ENCODE data around the gene GPC6. TPM values are rescaled to one million over a fixed set of nuclear protein-coding genes. Genes with fewer than 3 reads are reported as not detected.

Gene GPC6
- total RNA-seq, 6 donors from 2014 or later = 1.3 to 7.3 (median 3.4) TPM

DNA sequence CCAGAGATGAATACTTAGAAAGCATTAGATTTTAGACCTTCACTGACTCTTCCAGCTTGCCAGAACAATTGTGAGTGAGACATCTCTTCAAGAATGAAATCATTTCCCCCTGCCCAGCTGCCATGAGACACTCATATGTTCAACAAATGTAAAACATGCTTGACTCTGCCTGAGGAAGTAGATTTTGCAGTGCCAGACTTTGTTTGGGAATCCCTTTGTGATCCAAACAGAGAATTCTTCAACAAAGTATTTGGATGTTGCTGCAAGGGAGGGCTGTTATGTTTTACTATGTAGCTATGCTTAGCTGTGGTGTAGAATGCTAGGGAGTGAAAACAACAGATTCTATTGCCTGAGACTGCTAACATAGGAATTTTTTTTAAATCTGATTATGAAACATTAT, 836.5 kb downstream of the GPC6 start:
- H3K9me3 ChIP-seq = no peaks in the 10 kb centered on the region
- H3K36me3 ChIP-seq = no peaks in the 10 kb centered on the region
- no peak overlapping the region for H3K4me3 ChIP-seq
- ATAC-seq (ENCODE audit: low FRiP score in 2 of 2) = no peak
- no peak for DNase-seq
- H3K27me3 ChIP-seq = no peaks in the 10 kb centered on the region
- no peaks in the 10 kb centered on the region for H3K4me1 ChIP-seq
- H3K27ac ChIP-seq = no peak overlapping the region
- TF ChIP-seq POLR2AphosphoS5 (IDR thresholded peaks at IDR 0.05) (no peak), EP300 (IDR thresholded peaks at IDR 0.05) (no peak), POLR2A (IDR thresholded peaks at IDR 0.05) (no peak)
- TF ChIP-seq, protein P1, sequence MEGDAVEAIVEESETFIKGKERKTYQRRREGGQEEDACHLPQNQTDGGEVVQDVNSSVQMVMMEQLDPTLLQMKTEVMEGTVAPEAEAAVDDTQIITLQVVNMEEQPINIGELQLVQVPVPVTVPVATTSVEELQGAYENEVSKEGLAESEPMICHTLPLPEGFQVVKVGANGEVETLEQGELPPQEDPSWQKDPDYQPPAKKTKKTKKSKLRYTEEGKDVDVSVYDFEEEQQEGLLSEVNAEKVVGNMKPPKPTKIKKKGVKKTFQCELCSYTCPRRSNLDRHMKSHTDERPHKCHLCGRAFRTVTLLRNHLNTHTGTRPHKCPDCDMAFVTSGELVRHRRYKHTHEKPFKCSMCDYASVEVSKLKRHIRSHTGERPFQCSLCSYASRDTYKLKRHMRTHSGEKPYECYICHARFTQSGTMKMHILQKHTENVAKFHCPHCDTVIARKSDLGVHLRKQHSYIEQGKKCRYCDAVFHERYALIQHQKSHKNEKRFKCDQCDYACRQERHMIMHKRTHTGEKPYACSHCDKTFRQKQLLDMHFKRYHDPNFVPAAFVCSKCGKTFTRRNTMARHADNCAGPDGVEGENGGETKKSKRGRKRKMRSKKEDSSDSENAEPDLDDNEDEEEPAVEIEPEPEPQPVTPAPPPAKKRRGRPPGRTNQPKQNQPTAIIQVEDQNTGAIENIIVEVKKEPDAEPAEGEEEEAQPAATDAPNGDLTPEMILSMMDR (IDR thresholded peaks at IDR 0.05) = no peak

DNA sequence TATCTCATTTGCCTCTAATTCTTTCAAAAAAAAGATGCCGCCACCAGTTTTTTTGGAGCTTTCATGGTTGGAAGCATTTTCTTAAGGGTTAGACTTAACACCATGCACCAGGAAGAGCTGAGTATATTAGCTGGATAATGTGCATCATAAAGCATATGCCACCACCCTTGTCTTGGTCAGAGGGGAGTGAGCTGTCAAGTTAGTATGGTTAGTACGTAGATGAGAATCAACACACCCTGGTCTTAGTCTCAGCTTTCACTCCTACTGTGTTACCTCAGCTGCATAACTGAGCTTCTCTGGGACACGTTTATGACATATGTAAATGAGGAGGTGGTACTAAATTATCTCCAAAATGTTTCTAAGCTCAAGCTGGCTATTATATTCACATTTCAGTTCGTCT, 837.2 kb downstream of the GPC6 start:
- ATAC-seq (ENCODE audit: low FRiP score in 2 of 2) = no peak
- H3K36me3 ChIP-seq = no peaks in the 10 kb centered on the region
- WGBS, 2 donors = 78 to 90% methylated on average over 4 of the region's 4 CpGs

DNA sequence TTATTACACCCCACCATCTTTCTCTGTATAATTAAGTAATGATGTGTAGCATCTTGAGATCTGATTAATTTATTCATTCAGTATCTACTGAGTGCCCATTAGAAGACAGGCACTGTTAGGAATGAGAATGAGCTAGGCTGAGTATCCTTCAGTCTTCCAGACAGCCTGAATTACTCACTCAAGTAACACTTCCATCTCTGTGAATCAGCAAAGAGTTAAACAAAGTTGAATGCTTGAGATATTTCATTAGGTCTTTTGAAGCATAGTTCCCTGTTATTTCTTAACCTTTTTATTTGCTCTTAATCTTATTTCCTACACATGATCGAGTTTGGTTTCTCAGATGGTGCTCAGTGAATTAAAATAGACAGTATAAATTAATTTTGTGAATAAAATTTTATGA, 839.1 kb downstream of the GPC6 start:
- ATAC-seq (ENCODE audit: low FRiP score in 2 of 2) (no peak), DNase-seq (no peak)
- no peaks in the 10 kb centered on the region for H3K9me3 ChIP-seq
- H3K27ac ChIP-seq = no peak overlapping the region
- no peak for TF ChIP-seq EP300 (IDR thresholded peaks at IDR 0.05)
- no peak for TF ChIP-seq POLR2AphosphoS5 (IDR thresholded peaks at IDR 0.05)
- H3K36me3 ChIP-seq = no peaks in the 10 kb centered on the region
- H3K4me1 ChIP-seq = no peaks in the 10 kb centered on the region
- H3K4me3 ChIP-seq = no peak overlapping the region
- WGBS, 2 donors = 53 to 69% methylated on average over 1 of the region's 1 CpG
- no peaks in the 10 kb centered on the region for H3K27me3 ChIP-seq

More for the DNA sequence above, 837.2 kb downstream of the GPC6 start:
- Histone ChIP-seq H3K9me3 (no peaks in the 10 kb centered on the region), H3K27ac (no peak overlapping the region), H3K4me3 (no peak overlapping the region), H3K27me3 (no peaks in the 10 kb centered on the region), H3K4me1 (no peaks in the 10 kb centered on the region)
- TF ChIP-seq POLR2AphosphoS5 (IDR thresholded peaks at IDR 0.05) = no peak
- DNase-seq = no peak

DNA sequence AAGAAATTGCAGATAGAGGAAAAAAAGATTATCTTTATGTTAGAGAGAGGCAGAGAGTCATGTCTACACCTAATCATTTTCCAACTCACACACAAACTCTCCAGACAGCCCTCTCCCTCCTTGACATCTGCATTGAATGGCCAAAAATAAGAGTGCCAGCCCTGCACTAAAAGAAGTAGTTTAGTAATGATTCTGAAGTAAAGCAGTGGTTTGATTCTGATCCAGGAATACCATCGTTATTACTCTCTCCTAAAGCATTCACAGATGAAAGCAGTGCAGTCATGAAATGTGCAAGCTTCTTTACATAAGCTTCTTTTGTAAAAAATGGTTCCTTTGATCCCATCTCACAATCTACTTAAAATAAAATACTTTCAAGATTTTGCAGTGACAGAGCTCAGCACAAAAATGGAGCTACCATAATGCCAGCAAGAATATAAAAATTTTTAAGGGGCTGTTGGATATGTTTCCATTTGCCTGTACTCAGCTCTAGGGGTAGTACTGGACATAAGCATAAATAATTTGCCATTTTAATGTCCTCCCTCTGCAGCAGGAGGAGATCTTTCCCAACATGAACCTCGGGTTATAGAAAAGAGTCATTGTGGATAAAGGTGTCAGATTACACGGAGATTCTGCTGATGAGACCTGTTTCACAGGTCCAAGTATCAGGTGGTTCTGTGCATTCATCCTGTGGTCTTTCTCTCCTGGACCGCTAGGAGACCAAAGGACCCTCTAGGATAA, 846.6 kb downstream of the GPC6 start:
- no peak for TF ChIP-seq POLR2AphosphoS5 (IDR thresholded peaks at IDR 0.05)
- no peak for TF ChIP-seq EP300 (IDR thresholded peaks at IDR 0.05)
- TF ChIP-seq POLR2A (IDR thresholded peaks at IDR 0.05) = no peak
- TF ChIP-seq, protein P1 (IDR thresholded peaks at IDR 0.05) = no peak
- ATAC-seq (ENCODE audit: low FRiP score in 2 of 2) (no peak), DNase-seq (no peak)
- WGBS, 2 donors = 57 to 58% methylated on average over 4 of the region's 4 CpGs
- Histone ChIP-seq H3K9me3 (peaks cover 0 to 5% (median 2%) of the 10 kb centered on the region in 4 donors), H3K4me3 (no peak overlapping the region), H3K27me3 (no peaks in the 10 kb centered on the region), H3K4me1 (no peaks in the 10 kb centered on the region), H3K36me3 (no peaks in the 10 kb centered on the region), H3K27ac (no peak overlapping the region)

DNA sequence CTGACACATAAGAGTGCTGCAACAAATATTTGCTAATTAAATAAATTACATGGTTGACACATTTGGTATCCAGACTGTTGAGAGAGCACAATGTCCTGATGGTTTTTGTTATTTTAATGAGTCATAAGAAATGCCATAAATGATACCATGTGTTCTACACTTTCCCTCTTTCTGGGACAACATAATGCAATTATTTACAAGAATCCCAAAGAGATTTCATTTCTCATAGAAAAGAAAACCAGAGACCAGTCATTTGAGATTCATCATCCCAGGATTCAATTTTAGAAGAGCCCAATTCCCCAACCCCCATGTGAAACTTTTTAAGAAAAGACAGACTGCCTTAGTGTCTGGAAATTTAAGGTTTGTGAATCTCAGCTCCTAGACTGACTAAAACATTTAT, 853.3 kb downstream of the GPC6 start:
- Histone ChIP-seq H3K27ac (no peak overlapping the region), H3K36me3 (no peaks in the 10 kb centered on the region), H3K27me3 (no peaks in the 10 kb centered on the region), H3K4me3 (no peak overlapping the region), H3K9me3 (peaks cover 0 to 5% (median 2%) of the 10 kb centered on the region in 4 donors), H3K4me1 (no peaks in the 10 kb centered on the region)
- no peak for DNase-seq
- TF ChIP-seq POLR2A (IDR thresholded peaks at IDR 0.05) = no peak
- TF ChIP-seq, protein P1 (IDR thresholded peaks at IDR 0.05) = no peak
- no peak for TF ChIP-seq POLR2AphosphoS5 (IDR thresholded peaks at IDR 0.05)
- no peak for TF ChIP-seq EP300 (IDR thresholded peaks at IDR 0.05)
- no peak for ATAC-seq (ENCODE audit: low FRiP score in 2 of 2)

DNA sequence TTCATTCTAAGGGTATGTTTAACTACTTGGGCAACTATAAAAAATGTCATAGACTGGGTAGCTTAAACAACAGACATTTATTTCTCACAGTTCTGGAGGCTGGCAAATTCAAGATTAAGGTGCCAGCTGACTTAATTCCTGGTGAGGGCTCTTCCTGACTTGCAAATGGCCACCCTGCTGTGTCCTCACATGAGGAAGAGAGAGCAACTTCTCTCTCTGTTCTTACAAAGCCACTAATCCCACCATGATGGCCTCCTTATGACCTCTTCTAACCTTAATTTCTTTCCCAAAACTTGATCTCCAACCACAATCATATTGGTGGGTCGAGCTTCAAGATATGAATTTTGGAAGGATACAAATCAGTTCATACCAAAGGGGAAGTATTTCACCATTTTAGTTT, 853.9 kb downstream of the GPC6 start:
- TF ChIP-seq POLR2A (IDR thresholded peaks at IDR 0.05) (no peak), POLR2AphosphoS5 (IDR thresholded peaks at IDR 0.05) (no peak), EP300 (IDR thresholded peaks at IDR 0.05) (no peak)
- TF ChIP-seq, protein P1 (IDR thresholded peaks at IDR 0.05) = no peak
- H3K9me3 ChIP-seq = peaks cover 0 to 5% (median 2%) of the 10 kb centered on the region in 4 donors
- no peak overlapping the region for H3K27ac ChIP-seq
- DNase-seq (no peak), ATAC-seq (ENCODE audit: low FRiP score in 2 of 2) (no peak)
- H3K4me1 ChIP-seq = no peaks in the 10 kb centered on the region
- no peaks in the 10 kb centered on the region for H3K27me3 ChIP-seq
- H3K36me3 ChIP-seq = no peaks in the 10 kb centered on the region
- no peak overlapping the region for H3K4me3 ChIP-seq
- WGBS, 2 donors = 75 to 76% methylated on average over 1 of the region's 1 CpG
